Fibroblast of the aortic adventitia (primary cell): ENCODE results near the gene RIPPLY3. TPM values are rescaled to one million over a fixed set of nuclear protein-coding genes. Genes with fewer than 3 reads are reported as not detected.

Source experiments
- DNase-seq: peaks from one replicate; pipeline ENCODE4 v3.0.0-alpha.2; 2010; ENCODE audit warnings: low read depth
- H3K4me3 ChIP-seq: 2 replicates; pipeline ENCODE4 v1.5.1; 2011; ENCODE audit warnings: low read depth, mild to moderate bottlenecking, control low read depth, low read length, moderate library complexity
- total RNA-seq: library from RNA; depleted of rRNA; stranded (reverse); fragments of >200 nt; gene quantifications from 2 replicates; pipeline ENCODE4 v1.2.3, GENCODE V29; 2012; ENCODE audit warnings: low replicate concordance
- TF ChIP-seq, protein P1 (sequence below): IDR thresholded peaks from 2 replicates; pipeline ENCODE4 v1.5.1; 2011; ENCODE audit warnings: mild to moderate bottlenecking, low read length, control low read depth, inconsistent platforms; ENCODE audit not compliant: insufficient read depth

RIPPLY3 gene
- total RNA-seq, 1 donor = not detected

DNA sequence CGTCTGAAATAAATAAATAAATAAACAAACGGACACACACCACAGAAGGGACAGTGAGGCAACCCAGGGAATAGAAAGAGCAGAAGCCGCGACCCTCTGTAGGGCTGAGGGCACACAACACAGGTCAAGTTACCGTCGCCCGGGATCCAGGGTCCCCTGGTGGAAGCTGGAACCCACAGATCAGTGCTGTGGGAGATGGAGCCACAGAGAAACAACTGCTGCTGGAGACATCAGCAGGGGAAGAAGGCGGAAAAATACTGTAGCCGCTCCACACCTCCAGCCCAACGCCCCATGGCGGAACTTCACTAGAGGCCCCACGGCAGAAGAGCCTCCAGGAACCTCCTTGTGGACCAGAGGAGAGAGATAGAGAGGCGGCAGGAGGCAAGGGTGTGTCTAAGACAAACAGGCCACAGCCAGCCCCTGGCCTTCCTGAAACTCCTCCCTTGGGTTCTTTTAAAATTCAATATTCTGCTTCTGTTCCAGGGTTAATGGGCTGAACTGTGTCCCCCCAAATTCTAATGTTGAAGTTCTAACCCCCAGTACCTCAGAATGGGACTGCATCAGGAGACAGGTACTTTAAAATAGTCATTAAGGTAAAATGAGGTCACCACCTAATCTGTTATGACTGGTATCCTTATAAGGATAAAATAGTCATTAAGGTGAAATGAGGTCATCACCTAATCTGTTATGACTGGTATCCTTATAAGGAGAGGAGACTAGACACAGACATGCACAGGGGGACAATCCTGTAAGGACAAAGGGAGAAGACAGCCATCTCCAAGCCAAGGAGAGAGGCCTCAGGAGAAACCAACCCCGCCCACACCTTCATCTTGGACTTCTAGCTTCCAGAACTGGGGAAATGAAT, 32.3 kb upstream of the RIPPLY3 start:
- H3K4me3 ChIP-seq = no peak overlapping the region
- TF ChIP-seq, protein P1, sequence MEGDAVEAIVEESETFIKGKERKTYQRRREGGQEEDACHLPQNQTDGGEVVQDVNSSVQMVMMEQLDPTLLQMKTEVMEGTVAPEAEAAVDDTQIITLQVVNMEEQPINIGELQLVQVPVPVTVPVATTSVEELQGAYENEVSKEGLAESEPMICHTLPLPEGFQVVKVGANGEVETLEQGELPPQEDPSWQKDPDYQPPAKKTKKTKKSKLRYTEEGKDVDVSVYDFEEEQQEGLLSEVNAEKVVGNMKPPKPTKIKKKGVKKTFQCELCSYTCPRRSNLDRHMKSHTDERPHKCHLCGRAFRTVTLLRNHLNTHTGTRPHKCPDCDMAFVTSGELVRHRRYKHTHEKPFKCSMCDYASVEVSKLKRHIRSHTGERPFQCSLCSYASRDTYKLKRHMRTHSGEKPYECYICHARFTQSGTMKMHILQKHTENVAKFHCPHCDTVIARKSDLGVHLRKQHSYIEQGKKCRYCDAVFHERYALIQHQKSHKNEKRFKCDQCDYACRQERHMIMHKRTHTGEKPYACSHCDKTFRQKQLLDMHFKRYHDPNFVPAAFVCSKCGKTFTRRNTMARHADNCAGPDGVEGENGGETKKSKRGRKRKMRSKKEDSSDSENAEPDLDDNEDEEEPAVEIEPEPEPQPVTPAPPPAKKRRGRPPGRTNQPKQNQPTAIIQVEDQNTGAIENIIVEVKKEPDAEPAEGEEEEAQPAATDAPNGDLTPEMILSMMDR = no peak
- no peak for DNase-seq

DNA sequence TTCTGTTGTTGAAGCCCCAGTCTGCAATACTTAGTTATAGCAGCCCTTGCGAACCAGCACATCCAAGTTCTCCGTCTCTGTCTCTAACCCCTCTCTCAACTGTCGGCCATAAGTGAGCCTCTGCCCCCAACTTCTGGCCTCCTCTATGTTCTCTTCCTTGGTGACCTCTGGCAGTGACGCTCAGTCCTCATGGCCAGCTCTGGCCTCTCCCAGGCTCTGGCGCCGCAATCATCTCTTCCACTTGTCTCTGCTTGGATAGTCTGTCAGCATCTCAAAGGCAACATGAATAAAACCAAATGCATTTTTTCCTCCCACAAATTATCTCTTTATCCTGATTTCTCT, 31.7 kb upstream of the RIPPLY3 start:
- DNase-seq = no peak
- TF ChIP-seq, protein P1 = no peak
- no peak overlapping the region for H3K4me3 ChIP-seq

DNA sequence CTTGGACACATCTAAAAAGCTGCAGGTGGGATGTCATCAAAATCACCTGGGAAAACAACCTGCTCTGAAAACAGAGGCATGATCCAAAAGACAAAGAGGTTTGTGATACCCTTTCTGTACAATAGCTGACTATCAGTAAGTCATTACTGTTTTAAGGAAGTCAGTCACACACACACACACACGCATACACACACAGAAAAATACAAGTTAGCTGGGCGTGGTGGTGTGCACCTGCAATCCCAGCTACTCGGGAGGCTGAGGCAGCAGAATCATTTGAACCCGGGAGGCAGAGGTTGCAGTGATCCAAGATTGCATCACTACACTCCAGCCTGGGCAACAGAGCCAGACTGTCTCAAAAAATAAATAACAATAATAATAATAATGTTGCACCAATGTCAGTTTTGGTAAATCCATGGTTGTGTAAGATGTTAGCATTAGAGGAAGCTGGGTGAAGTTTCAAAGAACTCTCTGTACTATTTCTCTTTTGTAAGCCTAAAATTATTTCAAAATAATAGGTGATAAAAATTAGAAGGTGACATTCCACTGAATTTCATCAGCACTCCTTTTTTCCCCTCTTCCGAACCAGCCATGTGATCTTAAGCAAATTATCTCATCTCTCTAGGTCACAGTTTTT, 30.2 kb upstream of the RIPPLY3 start:
- TF ChIP-seq, protein P1 = no peak
- no peak for DNase-seq
- no peak overlapping the region for H3K4me3 ChIP-seq

DNA sequence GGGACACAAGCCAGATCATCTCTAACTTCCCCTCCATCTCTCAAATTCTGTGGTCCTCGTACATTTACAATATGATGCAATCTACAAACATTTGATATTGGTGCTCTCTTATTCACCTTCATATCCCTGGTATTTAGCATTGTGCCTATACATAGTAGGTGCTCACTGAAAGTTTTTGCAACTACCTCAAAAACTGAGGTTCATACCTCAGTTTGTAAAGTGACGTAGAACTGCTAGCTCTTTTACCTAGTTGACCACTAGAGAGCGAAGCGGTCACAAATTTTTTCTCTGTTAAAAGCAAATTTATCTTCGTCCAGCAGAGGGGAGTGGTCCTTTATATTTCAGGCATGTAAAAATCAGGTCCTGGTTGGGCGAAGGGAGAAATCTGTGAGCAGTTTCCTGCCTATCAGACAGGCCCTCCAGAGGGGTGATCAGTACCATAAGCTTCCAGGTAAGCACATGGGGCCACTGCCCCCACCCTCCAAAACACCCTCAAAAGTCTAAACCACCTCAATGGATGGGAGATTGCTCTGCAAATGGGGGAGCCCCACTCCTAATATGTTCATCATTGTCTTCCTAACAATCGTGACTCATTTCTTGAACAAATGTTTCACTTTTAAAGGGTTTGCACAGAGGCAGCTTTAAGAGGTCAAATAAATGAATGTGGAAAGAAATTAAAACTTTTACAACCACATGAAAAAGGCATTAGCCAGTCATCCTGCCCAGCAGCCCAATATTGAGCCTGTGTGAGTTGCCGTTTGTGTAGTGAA, 29.4 kb upstream of the RIPPLY3 start:
- DNase-seq = peak; percentile 87
- TF ChIP-seq, protein P1 = peak; percentile 75
- H3K4me3 ChIP-seq = no peak overlapping the region

DNA sequence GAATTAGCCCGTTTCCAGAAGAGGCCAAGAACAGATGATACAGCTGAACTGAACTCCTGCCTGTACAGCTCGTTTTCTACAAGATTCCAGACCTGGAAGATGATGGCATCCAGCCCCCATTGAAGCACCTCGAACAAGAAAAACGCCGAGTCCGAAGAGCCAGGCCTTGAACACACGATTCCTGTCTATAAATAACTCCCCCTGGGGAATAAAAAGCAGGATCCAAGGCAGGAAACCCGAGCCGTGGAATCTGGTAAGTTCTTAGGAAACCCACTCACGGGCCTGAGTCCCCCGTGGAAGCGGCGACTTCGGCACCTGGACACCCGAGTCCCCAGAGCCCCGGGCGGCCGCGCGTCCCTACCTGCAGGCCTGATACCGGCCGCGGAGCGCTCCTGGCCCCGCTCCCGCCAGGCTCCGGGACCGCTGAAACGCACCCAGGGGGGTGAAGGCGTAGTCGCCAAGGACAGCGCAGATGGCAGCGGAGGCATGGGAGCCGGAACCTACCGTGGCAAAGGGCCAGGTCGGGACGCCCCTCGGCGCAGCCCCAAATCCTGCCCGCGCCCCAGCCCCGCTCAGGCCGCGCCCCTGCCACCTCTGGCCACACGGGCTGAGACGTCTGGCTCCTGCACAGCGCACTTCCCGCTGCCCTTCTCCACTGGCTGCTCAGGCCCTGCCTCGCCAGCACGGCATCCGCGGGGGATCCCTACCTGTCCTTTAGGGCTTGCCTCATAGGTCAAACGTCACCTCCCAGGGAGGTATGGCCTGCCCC, 26.0 kb upstream of the RIPPLY3 start:
- TF ChIP-seq, protein P1 = no peak
- peak; percentile 39 for DNase-seq
- H3K4me3 ChIP-seq = peak overlapping the region; percentile 54

DNA sequence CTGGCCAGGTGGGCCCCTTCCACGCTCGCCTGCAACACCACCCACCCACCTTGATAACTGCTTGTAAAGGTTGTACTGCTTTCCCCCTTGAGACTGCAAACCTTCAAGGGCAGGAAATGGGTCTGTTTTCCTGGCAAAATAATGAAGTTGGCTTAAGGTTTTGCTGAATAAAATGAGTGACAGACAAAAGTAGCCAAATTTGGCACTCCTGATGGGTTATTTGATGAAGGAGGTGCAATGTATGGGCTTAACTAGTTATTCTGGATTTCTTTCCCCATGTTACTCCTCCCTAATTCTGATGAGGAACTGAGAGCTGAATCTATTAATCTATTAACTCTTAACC, 25.5 kb upstream of the RIPPLY3 start:
- no peak for DNase-seq
- no peak overlapping the region for H3K4me3 ChIP-seq
- TF ChIP-seq, protein P1 = no peak
